ENCODE results near the gene SDHAF3.
"Not testable (repeated sequence)": the region's sequence is repeated elsewhere in the genome, so short reads cannot be mapped to it uniquely, and the experiment has no call there.

Gene SDHAF3

DNA sequence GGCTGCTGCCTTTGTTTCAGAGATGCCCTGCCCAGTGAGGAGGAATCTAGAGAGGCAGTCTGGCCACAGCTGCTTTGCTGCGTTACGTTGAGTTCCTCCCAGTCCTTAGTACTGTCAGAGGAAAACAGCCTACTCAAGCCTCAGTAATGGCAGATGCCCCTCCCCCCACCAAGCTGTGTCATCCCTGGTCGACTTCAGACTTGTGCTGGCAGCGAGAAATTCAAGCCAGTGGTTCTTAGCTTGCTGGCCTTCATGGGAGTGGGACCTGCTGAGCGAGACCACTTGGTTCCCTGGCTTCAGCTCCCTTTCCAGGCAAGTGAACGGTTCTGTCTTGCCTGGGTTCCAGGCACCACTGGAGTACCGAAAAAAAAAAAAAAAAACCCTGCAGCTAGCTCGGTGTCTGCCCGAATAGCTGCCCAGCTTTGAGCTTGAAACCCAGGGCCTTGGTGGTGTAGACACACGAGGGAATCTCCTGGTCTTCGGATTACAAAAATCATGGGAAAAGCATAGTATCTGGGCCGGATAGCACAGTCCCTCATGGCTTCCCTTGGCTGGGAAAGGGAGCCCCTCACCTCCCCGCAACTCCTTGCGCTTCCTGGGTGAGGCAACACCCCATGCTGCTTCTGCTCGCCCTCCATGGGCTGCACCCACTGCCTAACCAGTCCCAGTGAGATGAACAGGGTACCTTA lies 9.1 kb downstream of the SDHAF3 start:
- peak; percentile 26 for DNase-seq

DNA sequence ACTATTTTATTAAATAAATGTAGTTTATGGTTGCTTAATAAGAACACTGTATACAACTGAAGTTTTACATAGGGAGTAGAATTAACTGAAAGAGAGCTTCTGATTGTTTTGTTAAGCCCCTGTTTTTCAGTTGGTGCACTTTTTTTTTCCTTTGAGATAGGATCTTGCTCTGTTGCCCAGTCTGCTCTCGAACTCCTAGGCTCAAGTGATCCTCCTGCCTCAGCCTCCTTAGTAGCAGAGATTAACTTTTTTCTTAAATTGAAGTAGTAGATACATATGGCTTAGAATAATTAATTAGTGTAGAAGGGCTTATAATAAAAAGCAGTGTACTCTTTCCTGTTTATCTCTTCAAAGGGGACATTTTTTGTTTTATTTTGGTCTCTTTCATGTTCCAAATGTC lies 11.2 kb downstream of the SDHAF3 start:
- no peak for DNase-seq

GRCh38 chr7:97130417-97131139 lies 13.1 kb downstream of the SDHAF3 start:
- DNase-seq = no peak

GRCh38 chr7:97133159-97133558 lies 15.7 kb downstream of the SDHAF3 start:
- no peak for DNase-seq

- DNase-seq = no peak
Observed at GRCh38 chr7:97138830-97139229, 21.3 kb downstream of the SDHAF3 start.

DNA sequence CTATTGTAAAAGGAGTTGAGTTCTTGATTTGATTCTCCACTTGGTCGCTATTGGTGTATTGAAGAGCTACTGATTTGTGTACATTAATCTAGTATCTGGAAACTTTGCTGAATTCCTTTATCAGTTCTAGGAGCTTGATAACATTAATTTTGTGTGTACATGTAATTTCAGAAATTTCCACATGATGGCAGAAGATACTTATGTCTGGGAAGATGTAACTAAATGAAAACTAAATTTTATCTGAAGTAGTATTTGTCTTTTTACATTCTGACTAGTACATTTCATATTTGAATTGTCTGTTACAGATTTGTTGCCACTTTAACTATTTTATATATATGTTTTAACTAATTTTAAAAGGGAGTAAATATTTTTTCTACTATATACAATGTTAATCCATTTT lies 27.6 kb downstream of the SDHAF3 start:
- peak; percentile 57 for DNase-seq

GRCh38 chr7:97149843-97150242 lies 32.3 kb downstream of the SDHAF3 start:
- no peak for DNase-seq

DNA sequence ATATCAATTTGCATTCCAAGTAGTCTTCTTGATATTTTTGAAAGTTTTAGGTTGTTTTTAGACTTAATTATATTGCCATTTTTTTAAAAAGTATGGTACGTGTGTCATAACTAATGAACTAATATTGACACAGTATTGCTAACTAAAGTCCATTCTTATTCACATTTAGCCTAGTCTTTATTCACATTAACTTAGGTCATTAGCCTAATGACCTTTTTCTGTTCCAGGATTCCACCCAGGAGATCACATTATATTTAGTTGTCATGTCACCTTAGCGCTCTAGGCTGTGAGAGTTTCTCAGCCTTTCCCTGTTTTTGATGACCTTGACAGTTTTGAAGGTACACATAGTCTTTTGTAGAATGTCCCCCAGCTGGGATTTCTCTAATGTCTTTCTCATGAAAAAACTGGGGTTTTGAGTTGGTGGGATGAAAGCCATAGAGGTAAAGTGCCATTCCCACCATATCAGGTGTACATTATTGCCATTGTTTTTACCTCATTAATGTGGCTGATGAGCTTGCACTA lies 38.5 kb downstream of the SDHAF3 start:
- no peak for DNase-seq

DNA sequence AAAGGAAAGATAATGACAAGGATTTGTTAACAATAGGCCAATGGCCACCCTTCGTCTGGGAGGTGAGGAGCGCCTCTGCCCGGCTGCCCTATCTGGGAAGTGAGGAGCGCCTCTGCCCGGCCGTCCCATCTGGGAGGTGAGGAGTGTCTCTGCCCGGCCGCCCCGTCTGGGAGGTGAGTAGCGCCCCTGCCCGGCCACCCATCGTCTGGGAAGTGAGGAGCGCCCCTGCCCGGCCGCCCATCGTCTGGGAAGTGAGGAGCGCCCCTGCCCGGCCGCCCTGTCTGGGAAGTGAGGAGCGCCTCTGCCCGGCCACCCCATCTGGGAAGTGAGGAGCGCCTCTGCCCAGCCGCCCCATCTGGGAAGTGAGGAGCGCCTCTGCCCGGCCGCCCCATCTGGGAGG lies 42.5 kb downstream of the SDHAF3 start:
- not testable (repeated sequence) for DNase-seq

DNA sequence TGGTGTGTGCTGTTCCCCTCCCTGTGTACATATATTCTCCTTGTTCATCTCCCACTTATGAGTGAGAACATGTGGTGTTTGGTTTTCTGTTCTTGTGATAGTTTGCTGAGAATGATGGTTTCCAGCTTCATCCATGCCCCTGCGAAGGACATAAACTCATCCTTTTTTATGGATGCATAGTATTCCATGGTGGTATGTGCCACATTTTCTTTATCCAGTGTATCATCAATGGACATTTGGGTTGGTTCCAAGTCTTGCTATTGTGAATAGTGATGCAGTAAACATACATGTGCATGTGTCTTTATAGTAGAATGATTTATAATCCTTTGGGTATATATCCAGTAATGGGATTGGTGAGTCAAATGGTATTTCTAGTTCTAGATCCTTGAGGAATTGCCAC lies 44.1 kb downstream of the SDHAF3 start:
- not testable (repeated sequence) for DNase-seq

DNA sequence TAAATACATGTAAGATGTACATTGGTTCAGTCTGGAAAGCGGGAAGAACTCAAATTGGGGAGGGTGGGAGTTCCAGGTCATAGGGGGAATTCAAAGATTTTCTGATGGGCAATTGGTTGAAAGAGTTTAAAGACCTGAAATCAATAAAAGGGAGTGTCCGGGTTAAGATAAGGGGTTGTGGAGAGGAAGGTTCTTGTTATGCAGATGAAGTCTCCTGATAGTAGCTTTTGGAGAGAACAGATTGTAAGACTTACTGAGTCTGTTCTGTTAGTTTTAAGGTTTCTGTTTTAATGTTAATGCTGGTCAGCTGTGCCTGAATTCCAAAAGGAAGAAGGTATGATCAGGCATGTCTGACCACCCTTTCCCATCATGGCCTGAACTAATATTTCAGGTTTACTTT lies 48.8 kb downstream of the SDHAF3 start:
- no peak for DNase-seq

- DNase-seq = no peak
Observed at GRCh38 chr7:97167176-97167575, 49.7 kb downstream of the SDHAF3 start.

GRCh38 chr7:97167749-97168148 lies 50.3 kb downstream of the SDHAF3 start:
- DNase-seq = no peak

GRCh38 chr7:97174303-97174702 lies 56.8 kb downstream of the SDHAF3 start:
- no peak for DNase-seq

- no peak for DNase-seq
Observed at GRCh38 chr7:97179454-97180104, 62.1 kb downstream of the SDHAF3 start.

- no peak for DNase-seq
Observed at GRCh38 chr7:97187067-97187466, 69.6 kb downstream of the SDHAF3 start.

- DNase-seq = not testable (repeated sequence)
Observed at GRCh38 chr7:97196174-97196573, 78.7 kb downstream of the SDHAF3 start.

DNA sequence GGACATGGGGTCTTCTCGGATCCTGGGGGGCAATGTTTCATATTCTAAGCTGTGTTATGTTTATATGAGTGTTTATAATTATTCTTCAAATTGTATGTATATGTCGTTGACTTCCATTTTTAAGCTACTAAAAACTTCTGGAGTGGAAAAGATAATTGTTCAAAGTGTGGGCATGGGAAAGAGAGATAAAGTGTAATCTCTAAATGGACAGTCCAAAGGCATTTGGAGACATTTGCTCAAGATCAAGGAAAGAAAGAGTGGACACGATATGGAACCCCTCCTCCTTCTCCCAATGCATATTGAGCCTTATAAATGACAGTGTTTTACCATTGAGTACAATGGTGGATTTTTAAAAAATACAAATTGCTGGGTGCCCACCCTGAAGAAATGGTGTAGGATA lies 81.1 kb downstream of the SDHAF3 start:
- no peak for DNase-seq

DNA sequence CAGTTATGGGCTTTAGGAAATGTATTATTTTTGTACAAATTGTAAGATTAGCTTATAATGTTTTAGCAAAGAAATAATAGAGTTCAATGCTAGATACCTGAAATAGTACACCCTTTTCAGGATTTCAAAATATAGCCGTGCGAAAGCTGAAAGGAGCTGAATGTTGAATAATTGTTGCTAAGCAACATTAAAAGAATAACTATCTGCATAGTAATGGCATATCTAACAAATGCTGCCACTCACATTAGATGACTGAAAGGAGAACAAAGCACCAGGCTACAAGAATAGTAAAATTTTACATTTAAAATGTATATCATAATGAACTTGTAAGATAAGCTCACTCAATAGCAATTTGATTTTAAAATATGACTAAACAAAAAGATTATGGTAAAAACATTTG lies 82.5 kb downstream of the SDHAF3 start:
- DNase-seq = no peak

DNA sequence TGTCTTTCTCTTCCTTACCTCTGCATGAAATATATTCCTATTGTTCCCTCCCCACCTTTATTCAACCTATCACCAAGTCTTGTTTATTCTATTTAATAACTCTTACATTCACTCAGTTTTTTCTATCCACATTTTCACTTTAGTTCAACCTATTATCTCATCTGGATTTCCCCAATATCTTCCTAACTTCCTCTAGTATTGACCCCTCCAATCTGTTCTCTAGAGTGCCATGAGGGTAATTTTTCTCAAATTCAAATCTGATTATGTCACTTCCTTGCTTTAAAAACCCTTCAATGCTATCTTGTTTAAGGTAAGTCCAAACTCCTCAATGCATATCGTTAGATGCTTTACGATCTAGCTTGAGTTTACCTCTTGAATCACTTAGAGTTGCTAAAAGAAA lies 86.5 kb downstream of the SDHAF3 start:
- DNase-seq = no peak

GRCh38 chr7:97204821-97205220 lies 87.3 kb downstream of the SDHAF3 start:
- no peak for DNase-seq

GRCh38 chr7:97215556-97215955 lies 98.1 kb downstream of the SDHAF3 start:
- DNase-seq = no peak

GRCh38 chr7:97218767-97219166 lies 101.3 kb downstream of the SDHAF3 start:
- no peak for DNase-seq

GRCh38 chr7:97219237-97219636 lies 101.7 kb downstream of the SDHAF3 start:
- DNase-seq = no peak

Data from NCI-H510A treated with DMSO at 0.1 percent for 48 hours (cell line).